Hepatic stellate cell (primary cell): ENCODE data around the gene OR2T27.
"Not testable (repeated sequence)": the region's sequence is repeated elsewhere in the genome, so short reads cannot be mapped to it uniquely, and the experiment has no call there.

Experiments
- DNase-seq: peaks from one replicate; pipeline ENCODE4 v3.0.0; 2011; ENCODE audit warnings: low spot score

OR2T27 gene, protein sequence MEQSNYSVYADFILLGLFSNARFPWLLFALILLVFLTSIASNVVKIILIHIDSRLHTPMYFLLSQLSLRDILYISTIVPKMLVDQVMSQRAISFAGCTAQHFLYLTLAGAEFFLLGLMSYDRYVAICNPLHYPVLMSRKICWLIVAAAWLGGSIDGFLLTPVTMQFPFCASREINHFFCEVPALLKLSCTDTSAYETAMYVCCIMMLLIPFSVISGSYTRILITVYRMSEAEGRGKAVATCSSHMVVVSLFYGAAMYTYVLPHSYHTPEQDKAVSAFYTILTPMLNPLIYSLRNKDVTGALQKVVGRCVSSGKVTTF

DNA sequence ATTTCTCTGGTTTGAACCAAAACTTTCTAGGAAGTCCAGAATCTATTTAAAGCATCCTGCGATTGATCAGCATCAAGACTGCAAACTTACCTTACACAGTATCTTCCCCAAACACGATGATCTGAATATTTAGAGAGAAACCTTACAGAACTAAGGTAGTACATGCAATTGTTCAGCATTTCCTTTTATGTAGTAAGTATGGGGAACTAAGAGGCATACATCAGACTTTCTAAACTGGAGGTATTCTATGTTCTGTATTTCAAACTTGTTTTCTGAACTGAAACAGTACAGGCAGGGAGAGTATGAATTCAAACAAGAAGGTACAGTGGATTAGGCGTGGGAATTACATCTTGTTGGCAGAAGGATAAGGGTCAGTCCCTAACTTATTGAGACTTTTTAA is at the start of gene OR2T27:
OR2T27 (minus strand) TSS at position 175 of the 400 bp plus-strand sequence. CDS start 4,644 bp downstream, outside the sequence.
- DNase-seq, result not testable (repeated sequence)

DNA sequence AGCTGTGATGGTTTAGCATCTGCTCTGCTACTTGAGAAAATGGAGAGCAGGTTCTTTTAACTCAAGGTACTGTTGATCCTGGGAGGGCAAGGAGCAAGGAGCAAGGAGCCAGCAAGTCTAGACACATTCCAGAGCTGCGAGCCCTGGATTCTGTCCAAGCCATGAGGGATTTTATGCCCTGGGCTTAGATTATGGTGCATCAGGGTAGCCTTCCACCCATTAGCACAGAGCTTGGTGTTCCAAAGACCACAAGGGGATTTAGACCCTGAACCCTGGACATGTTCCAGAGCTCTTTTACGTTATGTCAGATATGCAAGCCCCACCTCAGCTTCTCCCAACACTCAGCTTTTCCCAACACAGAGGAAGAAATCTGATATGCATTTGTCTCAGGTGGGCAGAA is 49.3 kb upstream of the OR2T27 start:
- no peak for DNase-seq

GRCh38 chr1:248703674-248704073 is 48.3 kb upstream of the OR2T27 start:
- DNase-seq, result no peak

DNA sequence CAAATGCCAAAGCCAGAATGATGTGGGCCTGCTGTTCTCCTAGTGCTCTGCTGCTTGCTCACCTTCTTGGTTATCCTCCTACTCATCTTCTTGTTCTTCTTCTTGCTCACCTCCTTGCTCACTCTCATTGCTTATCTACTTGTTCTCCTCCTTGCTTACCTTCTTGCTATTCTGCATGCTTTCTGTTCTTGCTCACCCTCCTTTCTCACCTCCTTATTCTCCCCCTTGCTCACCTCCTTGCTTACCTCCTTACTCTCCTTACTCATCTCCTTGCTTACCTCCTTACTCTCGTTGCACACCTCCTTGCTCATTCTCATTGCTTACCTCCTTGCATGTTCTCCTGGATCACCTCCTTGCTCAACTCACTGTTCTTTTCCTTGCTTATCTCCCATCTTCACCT is 47.4 kb upstream of the OR2T27 start, which contains the start of gene OR14I1:
OR14I1 (minus strand) TSS at position 53 of the 400 bp plus-strand sequence.
- no peak for DNase-seq

DNA sequence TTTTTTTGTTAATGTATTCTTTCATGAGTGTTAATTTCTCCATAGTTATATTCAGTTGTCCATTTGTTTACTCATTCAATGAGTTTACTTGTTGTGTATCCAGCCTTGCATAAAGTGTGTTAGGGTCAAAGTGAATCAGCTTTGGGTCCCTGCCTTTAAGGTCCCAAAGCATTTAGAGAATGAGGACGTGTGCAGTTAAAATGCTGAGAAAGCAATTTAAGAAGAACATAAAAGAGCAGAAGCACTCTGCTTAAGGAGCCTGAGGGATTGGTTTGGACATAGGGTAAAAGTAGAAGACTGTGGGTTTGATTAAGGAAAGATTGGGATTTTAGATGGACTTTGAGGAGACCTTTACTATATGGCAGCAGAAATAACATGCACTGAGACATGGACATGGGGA is 43.8 kb upstream of the OR2T27 start:
- DNase-seq, result no peak

GRCh38 chr1:248697907-248698306 is 42.6 kb upstream of the OR2T27 start:
- no peak for DNase-seq

GRCh38 chr1:248696774-248697173 is 41.4 kb upstream of the OR2T27 start:
- DNase-seq, result no peak

DNA sequence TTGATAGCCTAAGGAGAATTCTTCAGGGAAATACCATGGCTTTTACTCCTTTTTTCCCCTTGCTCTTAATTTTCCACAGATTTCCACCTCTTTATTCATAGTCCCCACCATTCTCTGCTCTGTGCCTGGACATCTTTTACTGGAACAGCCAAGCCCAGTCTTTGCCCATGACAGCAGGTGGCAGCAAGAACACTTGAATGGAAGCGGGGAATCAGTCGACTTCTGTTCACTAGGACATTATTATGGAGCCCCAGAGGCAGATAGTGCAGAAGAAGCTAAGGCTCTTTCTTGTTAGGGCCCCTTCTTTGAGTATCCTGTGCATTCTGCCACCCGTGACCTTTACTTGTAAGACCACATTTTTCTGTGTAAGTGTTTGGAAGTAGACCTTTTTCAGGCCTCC is 40.9 kb upstream of the OR2T27 start:
- DNase-seq, result no peak

DNA sequence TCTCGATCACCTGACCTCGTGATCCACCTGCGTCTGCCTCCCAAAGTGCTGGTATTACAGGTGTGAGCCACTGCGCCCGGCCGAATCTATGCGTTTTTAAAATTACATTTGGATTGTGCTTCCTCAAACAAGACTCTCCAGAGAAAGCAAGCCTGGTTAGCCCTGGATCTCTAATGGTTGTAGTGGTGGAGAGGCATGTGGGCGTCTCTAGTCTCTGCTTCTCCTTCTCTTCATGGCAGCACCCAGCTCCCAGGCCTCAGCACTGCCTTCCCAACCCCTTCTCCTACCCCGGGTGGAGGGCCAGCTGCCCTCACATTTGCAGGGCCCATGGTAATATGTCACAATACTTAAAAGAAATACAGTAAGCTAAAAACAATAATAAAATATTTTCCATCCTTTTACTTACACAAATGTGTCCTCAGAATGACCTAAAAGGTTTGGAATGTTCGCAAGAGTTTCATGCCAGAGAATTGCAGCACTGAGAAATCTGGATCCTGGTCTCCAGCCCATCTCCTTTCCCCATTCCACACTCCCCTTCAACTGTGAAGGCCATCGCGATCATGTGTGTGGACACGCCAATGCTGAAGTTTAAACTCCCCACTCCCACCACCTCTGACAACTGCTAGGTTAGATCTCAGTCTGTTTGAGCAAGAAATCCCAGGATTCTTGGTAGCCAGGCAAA is 40.3 kb upstream of the OR2T27 start:
- DNase-seq, result no peak

DNA sequence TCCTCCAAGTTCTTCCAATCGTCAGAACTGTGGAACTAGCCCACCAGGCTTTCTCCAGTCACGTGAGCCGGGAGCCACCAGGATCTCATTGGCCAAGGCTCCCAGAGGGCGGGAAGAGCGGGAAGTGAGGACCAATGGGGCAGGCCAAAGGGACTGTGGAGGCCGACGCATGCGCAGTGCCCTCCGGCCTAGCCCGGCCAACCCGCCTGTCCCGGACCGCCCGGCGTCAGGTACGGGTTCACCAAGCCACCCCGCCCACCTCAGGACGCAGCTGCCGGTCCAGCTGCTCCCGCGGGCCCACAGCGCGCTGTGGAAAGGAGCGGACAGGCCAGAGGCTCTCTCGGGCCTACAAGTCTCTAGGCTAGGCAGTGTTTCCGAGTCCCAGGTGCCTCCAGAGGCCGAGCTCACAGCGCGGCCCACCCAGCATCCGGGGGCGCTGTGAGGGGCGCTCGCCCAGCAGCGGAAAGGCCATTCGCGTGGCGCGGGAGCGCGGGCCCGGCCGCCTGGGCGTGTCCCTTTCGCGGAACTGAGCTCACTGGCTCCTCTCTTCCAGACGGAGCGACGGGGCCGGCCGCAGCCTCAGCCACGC is 36.3 kb upstream of the OR2T27 start:
- DNase-seq, result no peak

DNA sequence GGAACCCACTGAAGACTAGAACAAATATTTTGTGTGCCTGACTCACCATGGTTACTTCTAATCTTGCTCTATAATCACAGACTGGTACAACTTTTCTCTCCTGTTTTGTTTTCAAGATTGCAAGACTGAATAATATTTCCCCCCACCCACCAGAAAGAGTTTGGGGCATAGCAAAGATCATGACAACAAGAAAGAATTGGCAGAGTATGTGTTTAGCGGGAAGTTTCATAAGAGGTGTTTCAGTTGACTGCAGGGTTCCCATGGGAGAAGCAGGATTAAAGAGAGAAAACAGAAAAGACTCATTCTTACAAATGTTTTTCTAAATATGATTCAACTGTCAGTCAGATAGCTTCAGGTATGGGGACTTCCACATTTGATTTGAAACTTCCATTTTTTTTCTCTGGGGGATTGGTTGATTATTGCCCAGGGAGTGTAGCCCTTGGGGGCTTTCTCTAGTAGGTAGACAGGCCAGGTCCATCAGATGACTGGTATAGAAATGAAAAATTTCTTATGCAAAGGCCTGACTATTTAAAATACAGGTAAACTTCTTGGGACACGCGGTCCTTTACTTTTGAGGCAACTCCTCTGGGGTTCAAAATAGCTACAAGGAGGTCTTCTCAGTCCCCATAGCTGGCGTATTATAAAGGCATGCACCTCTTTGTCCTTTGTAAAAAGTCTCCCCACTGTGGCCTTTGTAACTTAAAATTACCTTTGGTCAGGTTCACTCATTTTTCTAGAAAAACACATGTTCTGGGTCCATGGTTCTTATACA is 33.4 kb upstream of the OR2T27 start:
- DNase-seq, result no peak

DNA sequence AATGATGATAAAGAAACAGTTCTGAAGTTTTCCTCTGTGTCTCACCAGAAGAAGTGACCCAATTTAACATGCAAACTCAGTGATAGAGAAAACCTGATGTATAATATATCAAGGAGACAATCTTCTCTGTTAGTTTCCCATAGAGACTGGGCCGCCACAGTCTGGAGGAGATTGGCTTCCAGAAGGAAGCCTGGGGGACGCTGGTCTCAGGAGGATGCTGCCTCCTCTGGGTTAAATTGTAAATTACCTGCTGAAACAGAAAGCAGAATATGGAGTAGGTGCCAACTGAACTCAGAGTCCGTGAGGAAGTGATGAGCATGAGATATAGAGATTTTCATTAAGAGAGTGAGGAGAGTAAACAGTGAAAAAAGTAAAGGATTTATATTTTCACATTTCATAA is 31.5 kb upstream of the OR2T27 start:
- DNase-seq, result no peak

- no peak for DNase-seq
Observed at GRCh38 chr1:248681651-248682050, 26.3 kb upstream of the OR2T27 start.

- DNase-seq, result no peak
Observed at GRCh38 chr1:248670003-248670402, 14.7 kb upstream of the OR2T27 start.

DNA sequence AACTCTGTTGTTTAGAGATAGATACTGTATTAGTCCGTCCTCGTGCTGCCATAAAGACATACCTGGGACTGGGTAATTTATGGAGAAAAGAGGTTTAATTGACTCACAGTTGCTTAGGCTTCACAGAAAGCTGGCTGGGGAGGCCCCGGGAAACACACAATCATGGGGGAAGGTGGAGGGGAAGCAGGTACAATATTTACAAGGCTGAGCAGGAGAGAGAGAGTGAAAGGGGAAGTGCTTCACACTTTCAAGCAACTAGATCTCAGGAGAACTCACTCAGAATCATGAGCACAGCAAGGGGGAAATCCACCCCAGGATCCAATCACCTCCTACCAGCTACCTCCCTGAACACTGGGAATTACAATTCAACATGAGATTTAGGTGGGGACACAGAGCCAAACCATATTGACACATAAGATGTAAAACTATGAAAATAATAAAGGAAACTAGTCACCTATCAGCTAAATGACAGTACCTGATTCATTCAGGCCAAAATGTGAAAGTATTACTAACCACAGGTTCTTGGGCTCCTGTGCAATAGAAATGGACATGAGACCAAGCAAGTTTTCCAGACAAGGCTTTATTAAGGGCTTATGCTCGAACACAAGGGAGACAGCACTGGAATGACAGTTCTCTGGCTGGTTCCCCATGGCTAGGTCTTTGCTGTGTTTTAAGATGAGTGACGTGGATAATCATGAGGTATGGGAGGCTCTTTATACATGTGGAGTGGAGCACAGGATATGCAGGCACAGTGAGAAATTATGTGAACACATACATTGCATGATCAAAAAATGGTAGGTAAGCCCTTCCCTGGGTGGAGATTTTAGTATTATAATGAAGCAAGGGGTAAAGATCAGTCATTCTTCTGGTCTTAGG is 8.4 kb upstream of the OR2T27 start:
- not testable (repeated sequence) for DNase-seq

GRCh38 chr1:248656797-248657196 is 1.5 kb upstream of the OR2T27 start:
- not testable (repeated sequence) for DNase-seq

DNA sequence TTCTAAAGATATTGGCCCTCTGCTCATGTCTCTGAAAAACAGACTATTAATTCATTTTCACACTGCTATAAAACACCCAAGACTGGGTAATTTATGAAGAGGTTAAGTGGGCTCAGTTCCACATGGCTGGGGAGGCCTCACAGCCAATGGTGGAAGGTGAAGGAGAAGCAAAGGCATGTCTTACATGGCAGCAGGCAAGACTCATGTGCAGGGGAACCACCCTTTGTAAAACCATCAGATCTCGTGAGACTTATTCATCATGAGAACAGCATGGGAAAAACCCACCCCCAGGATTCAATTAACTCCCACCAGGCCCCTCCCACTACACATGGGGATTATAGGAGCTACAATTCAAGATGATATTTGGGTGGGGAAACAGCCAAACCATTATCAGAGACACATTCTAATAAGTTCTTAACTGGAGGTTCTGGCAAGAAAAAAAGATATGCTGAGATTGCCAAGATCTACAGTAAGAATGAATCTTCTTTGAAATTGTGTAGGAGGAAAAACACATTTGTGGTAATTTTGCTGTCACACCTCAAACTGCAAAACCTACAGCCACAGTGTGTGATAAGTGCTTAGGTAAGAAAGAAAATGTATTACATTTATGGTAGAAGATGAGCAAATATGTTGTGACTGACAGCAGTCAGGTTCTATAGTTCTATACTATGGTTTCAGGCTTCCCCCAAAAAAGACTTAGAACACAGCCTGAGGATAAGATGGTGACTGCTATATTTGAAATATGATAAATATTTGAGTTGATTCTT is 6.4 kb downstream of the OR2T27 start:
- DNase-seq, result not testable (repeated sequence)

- not testable (repeated sequence) for DNase-seq
Observed at GRCh38 chr1:248645178-248645577, 10.2 kb downstream of the OR2T27 start, which contains the start of gene OR2T35. TSS of gene OR2T35 (minus strand) at chr1:248645278. CDS start at chr1:248639258, 6,020 bp downstream.

DNA sequence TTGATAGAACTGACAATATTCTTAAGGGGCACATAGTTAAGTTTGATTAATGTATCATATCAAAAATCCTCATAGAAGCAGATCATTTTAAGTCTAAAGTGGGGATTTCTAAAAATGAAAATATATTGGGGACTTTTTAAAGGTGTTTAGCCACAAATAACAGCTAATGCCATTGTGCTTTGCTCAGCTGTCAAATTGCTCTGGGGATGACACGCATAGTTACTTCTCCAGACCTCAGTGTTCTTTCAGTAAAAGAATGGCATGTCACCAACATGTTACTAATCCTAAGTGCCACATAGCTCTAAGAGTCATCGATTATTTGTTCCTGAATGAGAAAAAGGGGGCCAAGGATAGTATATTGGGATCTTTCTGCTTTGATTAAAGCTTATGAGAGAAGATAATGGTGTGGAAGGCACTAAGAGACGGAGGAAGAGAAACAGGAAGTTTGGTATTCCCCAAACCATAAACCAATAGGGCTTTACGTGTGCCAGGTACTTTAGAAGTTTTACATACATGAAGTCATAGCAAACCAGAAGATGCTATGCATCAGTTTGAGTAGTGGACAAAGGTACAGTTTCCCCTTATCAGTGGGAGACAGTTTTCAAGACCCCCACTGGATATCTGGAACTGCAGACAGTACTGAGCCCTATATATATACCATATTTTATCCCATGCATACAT is 12.2 kb downstream of the OR2T27 start:
- DNase-seq, result not testable (repeated sequence)

DNA sequence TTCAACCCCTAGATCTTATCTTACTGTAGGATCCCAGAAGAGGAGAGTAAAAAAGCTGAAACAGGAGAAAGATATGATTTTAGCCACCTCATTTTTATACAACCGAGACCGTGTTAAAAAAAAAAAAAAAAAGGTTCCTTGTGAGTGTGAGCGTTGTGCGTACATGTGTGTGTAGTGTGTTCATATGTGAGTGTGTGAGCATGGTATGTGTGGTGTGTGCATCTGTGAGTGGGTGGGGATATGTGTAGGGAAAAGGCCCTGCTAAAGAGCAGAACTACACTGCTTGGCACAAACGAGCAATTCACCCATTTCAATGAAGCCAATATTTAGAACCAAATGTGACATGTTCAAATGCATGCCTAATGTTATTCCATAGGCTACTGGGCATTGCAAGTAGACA is 13.7 kb downstream of the OR2T27 start:
- DNase-seq, result not testable (repeated sequence)
